Measurements from ENCODE around the gene SLC14A1.
"Not testable (repeated sequence)": the region's sequence is repeated elsewhere in the genome, so short reads cannot be mapped to it uniquely, and the experiment has no call there.

The SLC14A1 gene

DNA sequence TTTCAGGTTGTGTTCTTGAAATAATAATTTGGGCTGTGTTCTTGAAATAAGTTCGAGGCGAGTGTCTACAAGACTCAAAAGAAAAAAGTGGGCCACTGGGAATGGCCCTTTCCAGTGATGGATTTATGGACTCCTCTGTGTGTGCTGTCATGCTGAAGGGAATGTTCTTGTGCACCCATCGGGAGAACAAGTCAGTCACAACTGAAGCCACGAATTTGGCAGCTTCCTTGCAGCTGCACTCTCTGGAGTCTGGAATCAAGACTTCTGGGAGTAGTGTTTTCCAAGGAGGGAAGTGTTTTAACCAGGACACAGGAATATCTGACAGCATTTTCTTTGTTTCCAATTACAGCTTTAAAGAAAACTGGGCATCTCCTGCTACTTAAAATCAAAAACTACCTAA is 620 bp downstream of the SLC14A1 start:
- no peak for DNase-seq

DNA sequence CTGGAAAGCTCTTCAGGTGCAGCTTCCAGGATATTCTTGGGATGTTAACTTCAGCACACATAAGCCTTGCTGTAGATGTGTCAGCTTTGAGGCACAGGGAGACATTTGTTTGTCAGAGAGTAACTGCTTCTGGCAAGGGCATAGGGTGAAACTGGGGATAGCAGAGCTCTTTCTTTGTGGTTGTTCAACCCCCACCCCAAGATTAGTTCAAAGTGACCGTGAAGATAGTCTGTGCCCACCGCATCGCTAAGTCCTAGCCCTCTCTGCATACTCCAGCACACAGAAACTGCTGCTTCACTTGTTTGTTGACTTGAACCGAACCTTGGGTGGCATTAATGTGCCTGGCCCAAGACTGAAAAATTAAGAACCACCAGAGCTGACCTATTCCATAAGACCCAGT is 1.4 kb downstream of the SLC14A1 start:
- DNase-seq: no peak

DNA sequence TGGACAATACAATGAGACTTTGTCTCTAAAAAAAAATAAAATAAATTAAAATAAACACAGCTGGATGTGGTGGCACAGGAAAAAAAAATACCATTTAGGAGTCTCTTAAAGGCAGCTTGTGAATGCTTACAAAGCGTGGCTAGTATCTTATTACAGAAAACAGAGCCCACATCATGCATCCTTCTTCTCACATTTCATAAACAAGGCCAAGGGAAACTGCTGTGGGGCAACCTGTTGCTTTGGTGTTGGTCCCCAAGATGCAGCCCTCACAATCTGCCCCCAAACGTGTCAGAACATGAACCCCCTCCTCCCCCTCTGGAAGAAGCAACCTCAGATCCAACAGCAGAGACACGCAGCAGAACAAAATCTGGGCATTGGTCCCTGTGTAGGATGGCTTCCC is 2.6 kb downstream of the SLC14A1 start:
- DNase-seq: no peak

DNA sequence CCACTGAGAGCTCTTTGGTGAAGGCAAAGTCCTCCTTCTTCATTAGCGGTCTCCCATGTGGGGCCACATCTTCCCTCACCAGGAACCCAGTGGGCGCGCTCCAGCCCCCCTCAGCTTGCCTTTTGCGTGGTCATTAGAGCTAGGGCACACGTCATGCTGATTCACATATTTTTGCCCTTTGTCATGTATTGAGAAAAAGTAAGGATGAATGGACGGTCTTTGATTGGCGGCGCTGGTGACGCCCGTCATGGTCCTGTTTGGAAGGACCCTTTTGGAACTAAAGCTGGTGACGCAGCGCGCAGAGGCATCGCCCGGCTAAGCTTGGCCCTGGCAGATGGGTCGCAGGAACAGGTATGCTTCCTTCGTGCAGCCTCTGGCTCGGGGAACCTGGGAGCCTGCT is 3.1 kb downstream of the SLC14A1 start:
- no peak for DNase-seq

DNA sequence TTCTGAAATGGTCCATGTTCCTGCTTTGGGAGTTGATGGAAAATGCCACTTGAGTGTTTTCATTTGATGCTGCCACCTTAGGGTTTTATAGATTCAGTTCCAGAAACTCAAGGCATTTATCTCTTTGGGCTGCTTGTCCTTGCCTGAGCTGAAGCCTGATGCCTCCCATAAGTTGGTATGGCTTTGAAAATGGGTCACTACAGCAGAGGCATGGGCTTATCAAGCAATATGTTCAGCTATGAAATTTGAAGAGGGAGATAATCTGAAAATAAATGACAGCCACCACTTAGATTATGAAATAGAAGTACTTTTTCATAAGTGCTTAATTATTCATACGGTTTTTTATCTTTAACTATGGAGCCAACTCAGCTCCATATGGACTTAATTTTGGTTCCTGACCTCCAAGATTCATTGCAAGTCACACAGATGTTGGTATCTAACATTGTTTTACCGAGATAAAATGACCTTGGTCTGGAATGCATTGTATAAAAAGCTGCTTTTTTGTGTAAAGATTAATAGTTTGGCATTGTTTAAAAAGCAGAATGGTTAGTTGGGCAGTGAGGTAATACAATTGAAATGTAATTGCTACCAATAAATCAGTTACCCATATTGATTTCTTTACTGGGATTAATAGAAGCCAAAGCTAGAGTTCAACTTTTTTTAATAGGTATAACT is 4.5 kb downstream of the SLC14A1 start:
- DNase-seq: no peak

DNA sequence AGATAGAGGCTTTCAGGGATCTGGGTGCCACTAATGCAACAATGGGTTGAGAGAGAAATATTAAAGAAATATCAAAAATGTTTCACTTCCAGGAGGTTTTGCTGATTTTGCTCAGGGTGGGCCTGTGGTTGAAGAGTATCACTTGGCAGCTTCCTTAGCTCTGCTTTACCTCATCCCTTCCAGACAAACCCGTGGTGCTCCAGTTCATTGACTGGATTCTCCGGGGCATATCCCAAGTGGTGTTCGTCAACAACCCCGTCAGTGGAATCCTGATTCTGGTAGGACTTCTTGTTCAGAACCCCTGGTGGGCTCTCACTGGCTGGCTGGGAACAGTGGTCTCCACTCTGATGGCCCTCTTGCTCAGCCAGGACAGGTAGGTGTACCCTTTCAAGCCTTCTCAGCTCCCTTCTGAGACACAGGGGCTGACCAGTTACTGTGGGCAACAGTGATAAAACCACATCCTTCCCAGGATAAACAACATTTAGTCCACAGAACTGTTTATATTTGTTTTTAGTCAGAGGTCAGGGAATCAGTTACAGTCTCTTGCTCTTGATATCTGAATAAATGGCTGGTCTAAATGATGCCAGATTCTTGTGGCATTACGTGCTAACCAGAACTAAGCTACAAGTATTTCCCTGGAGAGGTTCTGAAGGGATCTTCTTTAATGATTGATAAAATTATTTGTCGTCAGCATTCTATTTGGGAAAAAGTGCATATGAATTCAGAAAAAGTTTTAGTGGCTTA is 7.0 kb downstream of the SLC14A1 start:
- DNase-seq: no peak

DNA sequence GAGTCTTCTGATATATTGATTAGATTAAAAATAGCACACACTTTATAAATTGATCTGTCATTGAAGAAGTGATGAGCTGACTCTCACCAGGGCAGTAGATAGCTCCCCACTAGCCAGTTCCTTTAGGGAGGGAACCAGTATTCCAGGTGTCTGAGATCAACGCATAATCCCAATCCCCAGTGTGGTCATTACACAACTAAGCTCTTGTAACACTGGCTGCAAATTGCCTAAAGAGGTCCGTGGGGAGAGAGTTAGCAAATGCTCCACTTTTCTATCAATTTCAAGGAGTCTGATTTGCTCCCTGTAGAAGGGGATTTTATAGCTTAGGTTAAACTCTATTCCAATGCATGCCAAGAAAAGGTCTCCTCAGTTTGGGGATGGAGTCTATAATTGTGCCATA is 7.7 kb downstream of the SLC14A1 start:
- no peak for DNase-seq

DNA sequence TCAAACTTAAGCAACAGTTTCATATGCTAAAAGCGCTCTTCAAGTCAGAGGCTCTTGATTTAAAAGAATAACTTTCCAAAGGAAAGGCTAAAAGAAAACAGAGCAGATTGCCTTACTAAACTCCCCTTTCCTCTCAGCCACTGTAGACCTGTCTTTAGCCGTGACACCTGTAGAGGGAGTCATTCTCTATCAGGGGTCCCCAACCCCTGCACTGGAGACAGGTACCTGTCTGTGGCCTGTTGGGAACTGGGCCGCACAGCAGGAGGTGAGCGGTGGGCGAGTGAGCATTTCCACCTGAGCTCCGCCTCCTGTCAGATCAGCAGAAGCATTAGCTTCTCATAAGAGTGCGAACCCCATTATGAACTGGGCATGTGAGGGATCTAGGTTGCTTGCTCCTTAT is 9.6 kb downstream of the SLC14A1 start:
- DNase-seq: no peak

DNA sequence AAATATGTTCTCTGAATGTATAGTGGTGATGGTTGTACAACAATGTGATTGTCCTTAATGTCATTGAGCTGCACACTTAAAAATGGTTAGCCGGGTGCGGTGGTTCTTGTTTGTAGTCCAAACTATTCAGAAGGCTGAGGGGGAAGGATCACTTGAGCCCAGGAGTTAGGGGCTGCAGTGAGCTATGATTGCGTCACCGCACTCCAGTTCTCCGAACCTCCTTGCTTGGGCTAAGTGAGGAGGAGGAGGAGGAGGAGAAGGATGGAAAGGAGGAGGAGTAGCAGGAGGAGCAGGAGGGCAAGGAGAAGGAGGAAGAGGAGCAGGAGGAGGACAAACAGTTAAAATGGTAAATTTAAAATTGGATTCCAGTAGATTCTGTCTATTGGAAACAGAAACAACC is 10.5 kb downstream of the SLC14A1 start:
- DNase-seq: no peak

DNA sequence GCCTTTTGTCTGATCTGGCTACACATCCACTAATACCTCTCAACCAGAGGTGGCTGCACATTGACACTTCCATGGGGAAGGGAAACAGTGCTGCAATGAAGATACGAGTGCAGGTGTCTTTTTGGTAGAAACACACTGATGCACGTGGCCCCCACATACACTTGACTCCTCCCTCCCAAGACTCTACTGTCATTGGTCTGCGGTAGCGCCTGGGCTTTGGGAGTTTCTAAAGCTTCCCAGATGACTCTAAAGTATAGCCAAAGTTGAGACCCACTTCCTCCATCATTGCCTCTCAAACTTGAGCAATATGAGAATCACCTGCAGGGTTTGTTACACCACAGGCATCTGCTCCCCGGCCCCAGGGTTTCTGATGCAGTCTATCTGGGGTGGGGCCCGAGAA is 11.0 kb downstream of the SLC14A1 start:
- DNase-seq: no peak

DNA sequence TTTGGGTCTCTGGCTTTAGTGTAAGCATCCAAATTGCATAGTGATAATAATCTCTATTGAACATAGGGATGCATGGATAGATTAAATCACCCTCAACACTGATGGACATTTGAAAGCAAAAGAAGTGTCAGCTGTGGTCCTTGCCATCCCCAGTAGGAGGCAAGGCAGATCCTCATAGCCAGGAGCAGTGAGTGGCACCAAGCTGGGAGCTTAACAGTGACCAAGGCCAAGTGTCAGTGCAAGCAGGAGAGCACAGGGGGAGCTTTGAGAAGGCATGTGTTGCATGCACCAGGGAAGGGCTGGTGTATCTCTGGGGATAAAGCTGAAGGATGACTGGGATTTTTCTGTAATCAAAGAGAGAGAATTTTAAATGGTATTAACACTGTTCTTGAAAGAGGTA is 14.7 kb downstream of the SLC14A1 start:
- no peak for DNase-seq

DNA sequence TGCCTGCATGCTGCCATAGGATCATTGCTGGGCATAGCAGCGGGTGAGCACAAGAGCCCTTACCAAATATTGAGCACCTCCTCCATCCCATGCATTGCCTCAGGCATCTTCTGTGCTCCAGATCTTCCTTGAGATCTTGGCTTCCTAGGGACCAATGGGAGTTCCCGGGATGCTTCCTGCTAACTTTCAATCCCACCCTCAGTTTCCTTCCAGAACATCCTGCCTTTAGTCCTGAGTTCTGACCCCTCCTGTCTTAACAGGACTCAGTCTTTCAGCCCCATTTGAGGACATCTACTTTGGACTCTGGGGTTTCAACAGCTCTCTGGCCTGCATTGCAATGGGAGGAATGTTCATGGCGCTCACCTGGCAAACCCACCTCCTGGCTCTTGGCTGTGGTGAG is 15.3 kb downstream of the SLC14A1 start:
- DNase-seq: no peak

DNA sequence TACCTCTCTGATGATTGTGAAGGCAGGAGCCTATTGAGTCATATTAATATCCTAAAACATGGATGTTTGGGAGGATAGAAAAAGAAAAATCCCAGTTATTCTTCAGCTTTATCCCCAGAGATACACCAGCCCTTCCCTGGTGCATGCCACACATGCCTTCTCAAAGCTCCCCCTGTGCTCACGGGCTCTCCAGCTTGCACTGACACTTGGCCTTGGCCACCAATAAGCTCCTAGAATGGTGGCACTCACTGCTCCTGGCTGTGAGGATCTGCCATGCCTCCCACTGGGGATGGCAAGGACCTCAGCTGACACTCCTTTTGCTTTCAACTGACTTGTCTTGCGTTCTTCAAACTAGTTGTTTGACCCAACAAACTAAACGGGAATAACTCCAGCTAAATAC is 15.9 kb downstream of the SLC14A1 start:
- no peak for DNase-seq

DNA sequence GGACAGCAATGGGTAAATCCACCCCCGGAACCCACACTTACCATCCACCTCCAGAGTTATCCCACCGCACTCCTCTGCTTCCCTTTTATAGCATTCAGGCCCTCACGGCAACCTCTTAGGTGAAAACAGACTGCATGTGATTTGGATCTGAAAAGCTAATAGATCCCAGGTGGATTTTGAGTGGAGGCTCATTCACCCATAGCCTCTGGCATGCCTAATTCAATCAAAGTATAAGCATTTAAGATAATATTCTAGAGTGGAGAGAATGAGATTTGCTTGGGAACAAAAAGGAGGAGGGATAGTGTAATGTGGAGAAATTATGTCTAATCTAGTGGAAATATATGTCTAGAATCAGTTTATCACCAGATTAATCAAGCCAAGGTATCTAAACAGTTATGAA is 17.1 kb downstream of the SLC14A1 start:
- DNase-seq: no peak

DNA sequence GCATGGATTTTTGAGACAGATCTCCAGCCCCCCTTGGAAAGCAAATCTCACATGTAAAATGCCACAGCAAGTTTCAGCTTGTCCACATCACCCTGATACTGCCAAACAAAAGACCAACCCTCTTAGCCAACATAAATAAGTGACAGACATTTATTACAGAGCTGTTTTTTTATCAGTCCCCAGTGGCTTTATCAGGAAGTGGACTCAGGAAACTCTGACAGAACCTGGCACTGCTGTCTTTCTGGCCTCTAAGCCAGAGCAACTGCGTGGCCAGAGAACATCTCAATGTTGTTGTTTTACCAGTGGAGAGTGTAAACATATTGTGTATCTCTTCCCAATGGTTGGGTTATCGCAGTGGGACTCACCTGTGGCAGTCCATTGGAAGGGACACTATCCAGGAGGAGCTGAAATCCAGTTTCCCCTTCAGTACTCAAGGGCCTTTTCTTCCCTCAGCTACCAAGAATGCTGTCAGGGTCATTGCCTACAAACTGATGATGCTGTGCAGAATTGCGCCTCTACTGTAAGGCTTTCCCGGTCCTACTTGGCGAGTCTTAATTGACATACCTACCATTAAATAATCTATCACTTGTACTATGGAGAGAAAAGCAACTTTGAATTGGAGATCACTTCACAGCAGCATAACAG is 22.0 kb downstream of the SLC14A1 start:
- no peak for DNase-seq

DNA sequence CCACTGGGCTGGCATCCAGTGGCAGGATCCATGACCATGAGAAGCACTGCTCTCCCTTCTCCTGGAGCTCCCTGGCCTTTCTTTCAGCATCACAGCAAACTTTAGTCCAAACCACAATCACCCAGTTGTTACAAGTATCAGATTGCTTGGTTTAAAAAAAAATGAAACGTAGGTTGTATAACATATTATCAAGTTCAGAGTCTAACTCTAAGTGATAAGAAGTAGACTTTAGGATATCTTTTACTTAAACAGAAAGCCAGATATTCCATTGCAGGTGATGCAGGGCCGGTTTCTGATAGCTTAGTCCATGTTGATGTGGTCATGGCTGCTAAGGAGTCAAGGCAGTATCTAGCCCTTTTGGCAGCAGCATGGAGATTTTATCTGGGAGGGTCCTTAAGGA is 24.5 kb downstream of the SLC14A1 start:
- no peak for DNase-seq

DNA sequence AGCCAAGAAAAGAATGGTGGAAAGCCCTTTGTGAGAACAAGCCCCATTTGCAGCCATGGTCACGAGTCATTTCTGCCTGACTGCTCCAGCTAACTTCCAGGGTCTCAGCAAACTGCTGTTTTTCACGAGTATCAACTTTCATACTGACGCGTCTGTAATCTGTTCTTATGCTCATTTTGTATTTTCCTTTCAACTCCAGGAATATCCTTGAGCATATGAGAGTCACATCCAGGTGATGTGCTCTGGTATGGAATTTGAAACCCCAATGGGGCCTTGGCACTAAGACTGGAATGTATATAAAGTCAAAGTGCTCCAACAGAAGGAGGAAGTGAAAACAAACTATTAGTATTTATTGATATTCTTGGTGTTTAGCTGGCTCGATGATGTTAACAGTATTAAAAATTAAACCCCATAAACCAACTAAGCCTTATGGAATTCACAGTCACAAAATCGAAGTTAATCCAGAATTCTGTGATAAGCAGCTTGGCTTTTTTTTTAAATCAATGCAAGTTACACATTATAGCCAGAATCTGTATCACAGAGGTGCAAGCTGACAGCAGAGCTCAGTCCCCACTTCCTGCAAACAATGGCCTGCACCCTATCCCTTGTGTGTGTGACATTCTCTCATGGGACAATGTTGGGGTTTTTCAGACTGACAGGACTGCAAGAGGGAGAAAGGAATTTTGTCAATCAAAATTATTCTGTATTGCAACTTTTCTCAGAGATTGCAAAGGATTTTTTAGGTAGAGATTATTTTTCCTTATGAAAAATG is 26.1 kb downstream of the SLC14A1 start:
- DNase-seq: no peak

DNA sequence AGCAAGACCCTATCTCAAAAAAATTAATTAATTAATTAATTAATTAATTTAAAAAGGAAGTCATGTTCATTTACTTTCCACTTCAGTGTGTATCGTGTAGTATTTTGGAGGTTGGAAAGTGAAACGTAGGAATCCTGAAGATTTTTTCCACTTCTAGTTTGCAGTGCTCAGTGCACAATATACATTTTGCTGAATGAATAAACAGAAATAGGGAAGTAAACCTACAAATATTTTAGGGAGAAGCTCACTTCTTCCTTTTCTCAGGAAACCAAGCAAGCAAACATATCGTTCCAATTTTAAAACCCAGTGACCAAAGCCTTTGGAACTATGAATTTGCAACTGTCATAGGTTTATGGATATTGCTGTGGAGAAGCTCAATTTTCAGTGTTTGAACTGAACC is 27.8 kb downstream of the SLC14A1 start:
- DNase-seq: no peak

DNA sequence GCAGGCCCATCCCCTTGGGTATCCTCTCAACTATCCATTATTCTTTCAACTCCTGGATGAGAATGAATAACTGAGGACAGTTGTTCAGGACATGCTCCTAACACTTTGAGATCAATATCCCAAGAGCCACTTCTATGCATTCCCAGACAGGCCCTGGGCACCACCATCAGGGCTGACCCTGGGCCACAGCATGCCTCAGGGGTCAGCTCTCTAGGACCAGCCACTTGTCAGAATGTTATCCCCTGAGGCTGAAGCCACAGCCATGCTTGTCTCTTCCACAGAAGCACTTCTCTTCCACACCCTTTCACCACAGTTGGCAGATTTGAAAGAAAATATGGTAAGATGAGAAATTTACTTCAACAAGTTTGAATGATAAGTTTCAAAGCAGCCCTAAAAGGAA is 28.7 kb downstream of the SLC14A1 start:
- DNase-seq: no peak

DNA sequence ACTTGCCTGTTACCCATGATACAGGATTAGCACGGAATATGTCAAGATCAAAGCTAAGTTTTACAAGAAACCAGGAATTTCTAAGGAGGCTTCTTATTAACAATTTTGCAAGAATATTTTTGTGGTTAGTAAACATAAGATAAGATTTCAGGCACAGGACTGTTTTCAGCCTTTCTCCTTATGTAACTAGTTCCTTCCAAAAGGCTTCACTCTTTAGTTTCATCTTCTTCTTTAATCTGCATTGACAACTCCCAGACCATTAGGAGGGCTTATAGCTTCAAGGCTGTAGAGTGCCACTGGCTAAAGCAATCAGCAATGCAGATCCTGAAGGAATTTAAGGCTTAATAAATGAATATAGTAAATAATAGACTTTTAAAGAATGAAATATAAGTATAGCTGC is 29.3 kb downstream of the SLC14A1 start:
- DNase-seq: no peak

DNA sequence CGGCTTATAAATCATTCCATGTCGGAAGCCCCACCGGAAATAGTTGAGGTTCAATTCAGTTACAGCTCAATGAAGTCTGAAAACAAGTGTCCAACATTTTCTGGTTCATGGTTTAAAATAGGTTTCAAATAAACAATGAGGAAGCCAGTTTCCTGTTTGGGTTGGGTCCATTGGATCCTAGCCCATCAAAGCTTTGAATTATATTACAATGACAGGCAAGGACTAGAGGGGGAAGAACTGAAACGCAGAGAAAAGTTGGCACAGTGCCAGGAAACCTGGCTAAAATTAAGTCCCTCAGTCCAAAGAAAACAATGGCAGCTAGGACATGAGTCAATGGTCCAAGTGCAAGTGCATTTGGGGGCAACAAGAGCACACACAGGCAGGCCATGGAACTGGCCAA is 32.0 kb downstream of the SLC14A1 start:
- DNase-seq: no peak

DNA sequence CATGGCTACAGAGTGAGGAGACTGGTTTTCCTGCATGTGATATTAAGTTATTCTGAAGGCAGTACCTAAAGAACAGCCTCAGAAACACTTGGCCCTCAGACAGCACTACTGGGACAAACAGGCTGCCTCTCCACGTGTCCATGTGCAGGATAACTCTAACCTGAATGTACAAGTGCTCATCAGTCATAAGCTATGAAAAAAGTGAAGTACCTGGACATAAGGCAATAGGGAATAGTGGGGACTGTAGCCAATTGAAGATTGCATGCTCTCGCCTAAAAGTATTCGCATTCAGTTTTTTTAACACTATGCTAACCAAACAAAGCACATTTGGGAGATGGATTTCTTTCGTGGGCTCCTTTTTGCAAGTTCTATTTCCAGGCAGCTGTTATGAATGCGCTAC is 33.0 kb downstream of the SLC14A1 start:
- DNase-seq: no peak

DNA sequence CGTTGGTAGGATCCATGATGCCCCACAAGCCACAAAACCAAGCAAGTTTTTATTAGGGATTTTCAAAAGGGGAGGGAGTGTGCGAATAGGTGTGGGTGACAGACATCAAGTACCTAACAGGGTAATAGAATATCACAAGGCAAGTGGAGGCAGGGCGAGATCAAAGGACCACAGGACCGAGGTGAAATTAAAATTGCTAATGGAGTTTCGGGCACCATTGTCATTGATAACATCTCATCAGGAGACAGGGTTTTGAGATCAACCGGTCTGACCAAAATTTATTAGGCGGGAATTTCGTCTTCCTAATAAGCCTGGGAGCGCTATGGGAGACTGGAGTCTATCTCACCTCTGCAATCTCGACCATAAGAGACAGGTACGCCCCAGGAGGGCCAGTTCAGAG is 33.7 kb downstream of the SLC14A1 start:
- not testable (repeated sequence) for DNase-seq
